Measurements from ENCODE around the gene DUSP8.

Gene DUSP8

GRCh38 chr11:1529774-1530173 is 42.3 kb downstream of the DUSP8 start:
- TF ChIP-seq CTCF (IDR thresholded peaks at IDR 0.05): no peak

DNA sequence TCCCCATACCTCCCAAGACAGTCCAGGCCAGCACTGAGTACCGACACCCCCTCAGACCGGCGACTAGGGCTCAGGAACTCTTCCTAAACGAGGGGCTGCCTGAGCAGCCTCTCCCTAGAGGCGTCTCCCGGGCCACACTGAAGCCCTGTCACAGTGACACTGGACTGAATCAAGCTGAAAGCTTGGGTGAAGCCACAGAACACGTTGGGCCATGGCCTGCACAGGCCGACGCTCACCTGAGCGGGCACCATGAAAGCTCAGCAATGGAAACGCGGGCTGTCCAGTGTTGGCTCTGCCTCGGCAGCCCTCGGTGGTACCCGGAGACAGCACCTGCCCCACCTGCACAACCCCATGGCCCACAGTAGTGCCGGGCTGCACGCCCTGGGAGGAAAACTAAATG is 42.8 kb downstream of the DUSP8 start:
- no peak for TF ChIP-seq CTCF (IDR thresholded peaks at IDR 0.05)

- TF ChIP-seq CTCF (IDR thresholded peaks at IDR 0.05): no peak
These were observed 43.4 kb downstream of the DUSP8 start for GRCh38 chr11:1528710-1529109.

DNA sequence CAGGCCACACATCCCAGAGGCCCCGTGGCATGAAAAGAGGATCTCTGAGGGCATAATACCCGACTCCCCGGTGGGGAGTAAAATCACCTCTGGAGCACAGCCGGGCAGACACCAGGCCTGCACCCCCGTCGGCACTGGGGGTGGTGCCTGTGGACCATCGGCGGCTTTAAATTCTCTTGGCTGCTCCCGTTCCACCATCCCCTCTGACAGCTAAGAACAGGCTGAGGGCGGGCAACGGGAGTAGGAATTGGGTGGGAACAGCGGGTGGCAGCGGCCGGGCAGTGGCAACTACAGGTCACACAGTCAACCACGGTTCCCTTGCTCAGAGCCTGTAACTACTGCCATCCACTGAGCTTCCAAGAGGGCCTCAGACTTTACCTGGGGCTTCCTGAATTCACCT is 45.3 kb downstream of the DUSP8 start:
- TF ChIP-seq CTCF (IDR thresholded peaks at IDR 0.05): no peak

GRCh38 chr11:1523779-1524178 is 48.3 kb downstream of the DUSP8 start:
- no peak for TF ChIP-seq CTCF (IDR thresholded peaks at IDR 0.05)

- TF ChIP-seq CTCF (IDR thresholded peaks at IDR 0.05): no peak
These were observed 49.0 kb downstream of the DUSP8 start for GRCh38 chr11:1523077-1523476.

GRCh38 chr11:1522081-1522424 is 50.0 kb downstream of the DUSP8 start:
- no peak for TF ChIP-seq CTCF (IDR thresholded peaks at IDR 0.05)

GRCh38 chr11:1521382-1522080 is 50.5 kb downstream of the DUSP8 start:
- no peak for TF ChIP-seq CTCF (IDR thresholded peaks at IDR 0.05)

Data from LNCAP (cell line).